Right ventricle myocardium superior (tissue), 1 donor: ENCODE measurements around the gene COX6B1. TPM values are rescaled to one million over a fixed set of nuclear protein-coding genes. Genes with fewer than 3 reads are reported as not detected.

Experiments used
- ATAC-seq: fragments of 200-7000 bp; cut with Tn5 transposase; one replicate; pipeline ENCODE4 v1.9.1; 2020; ENCODE audit warnings: mild to moderate bottlenecking; ENCODE audit not compliant: poor library complexity
- DNase-seq: peaks from one replicate; pipeline ENCODE4 v3.0.0-alpha.2; 2020
- intact Hi-C: fragments of 100-400 bp; cut with DNase I; formaldehyde crosslinking; loops from one replicate; pipeline ENCODE4 v1.11.2; 2022
- total RNA-seq: library from RNA; stranded (reverse); fragmentation: NEBNext Ultra II Directional; extraction: Animal tissue kit (Norgen Biotek cat#: 25700); gene quantifications from one replicate; pipeline ENCODE4 v1.2.1, GENCODE V29; 2021
- donor health status: DM: no; HTN: yes; CAD: no; lungs with severe emphysema.

Gene COX6B1
- total RNA-seq, 1 donor from 2014 or later = 1,337 TPM

DNA sequence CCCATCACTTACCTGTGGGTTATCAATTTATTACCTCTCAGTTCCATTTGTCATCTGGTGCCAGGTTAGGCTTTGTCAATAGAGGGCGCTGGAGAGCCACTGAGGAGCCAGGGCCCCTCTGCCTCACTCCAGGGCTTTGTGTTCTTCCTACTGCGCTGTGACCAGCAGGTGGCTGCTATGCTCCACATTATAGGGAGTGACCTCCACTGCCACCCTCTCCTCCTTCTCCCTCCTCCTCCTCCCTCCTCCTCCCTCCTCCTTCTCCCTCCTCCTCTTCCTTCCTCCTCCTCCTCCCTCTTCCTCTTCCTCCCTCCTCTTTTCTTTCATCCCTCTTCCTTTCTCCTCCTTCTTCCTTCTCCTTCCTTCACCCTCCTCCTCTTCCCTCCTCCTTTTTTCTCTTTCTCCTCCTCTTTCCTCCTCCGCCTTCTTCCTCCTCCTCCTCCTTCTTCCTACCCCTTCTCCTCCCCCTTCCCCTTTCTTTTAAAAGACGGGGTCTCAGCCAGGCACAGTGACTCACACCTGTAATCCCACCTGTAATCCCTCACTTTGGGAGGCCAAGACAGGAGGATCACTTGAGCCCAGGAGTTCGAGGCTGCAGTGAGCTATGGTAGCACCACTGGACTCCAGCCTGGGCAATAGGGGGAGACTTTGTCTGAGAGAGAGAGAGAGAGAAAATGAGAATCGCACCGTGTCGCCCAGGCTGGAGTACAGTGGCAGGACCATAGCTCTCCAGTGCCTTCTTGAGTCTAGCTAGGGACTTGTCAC, 45.9 kb downstream of the COX6B1 start:
- intact Hi-C loops = loop anchor here (2.0 kb wide), 1 partner anchor 23 kb away; no protein-coding TSS in a partner anchor
- ATAC-seq (peak; percentile 99), DNase-seq (peak; percentile 91)

DNA sequence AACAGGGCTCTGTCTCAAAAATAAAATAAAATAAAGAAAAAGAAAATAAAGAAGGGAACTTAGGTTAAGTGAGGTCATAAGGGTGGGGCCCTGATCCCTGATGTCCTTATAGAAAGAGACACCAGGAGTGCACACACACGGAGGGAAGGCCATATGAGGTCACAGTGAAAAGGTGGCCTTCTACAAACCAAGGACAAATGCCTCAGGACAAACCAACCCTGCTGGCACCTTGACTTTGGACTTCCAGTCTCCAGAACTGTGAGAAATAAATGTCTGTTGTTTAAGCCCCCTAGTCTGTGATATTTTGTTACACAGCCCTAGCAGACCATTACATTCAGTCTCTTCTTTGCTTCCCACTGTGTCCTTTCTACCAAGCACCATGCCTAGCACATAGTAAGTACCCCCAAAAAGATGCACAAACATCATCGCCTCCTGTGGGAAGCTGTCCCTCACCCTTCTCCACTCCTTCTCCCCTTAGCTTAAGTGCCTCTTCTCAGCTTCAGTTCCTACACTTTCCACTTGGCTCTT, 47.8 kb downstream of the COX6B1 start:
- DNase-seq (no peak), ATAC-seq (no peak)
- intact Hi-C loops = loop anchor here (2.0 kb wide), 1 partner anchor 21 kb away; no protein-coding TSS in a partner anchor

DNA sequence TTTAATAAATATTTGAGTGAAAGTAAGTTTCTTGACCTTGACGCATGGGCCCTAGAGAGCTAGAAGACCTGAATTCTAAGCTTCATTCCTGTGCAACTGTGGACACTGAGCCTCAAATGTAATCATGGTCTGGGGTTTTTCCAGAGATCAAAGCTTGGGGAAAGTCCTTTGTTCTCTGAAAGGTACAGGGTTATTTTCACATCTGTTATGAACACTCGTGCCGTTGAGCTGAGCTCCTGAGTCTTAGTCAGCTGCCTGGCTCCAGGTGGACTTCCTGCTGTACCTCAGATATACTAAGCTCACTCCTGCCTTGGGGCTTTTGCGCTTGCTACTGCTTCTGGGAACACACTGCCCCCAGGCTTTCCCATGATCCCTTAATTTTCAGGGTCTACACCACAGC, 48.7 kb downstream of the COX6B1 start:
- DNase-seq (no peak), ATAC-seq (no peak)
- intact Hi-C loops = no loop called here

DNA sequence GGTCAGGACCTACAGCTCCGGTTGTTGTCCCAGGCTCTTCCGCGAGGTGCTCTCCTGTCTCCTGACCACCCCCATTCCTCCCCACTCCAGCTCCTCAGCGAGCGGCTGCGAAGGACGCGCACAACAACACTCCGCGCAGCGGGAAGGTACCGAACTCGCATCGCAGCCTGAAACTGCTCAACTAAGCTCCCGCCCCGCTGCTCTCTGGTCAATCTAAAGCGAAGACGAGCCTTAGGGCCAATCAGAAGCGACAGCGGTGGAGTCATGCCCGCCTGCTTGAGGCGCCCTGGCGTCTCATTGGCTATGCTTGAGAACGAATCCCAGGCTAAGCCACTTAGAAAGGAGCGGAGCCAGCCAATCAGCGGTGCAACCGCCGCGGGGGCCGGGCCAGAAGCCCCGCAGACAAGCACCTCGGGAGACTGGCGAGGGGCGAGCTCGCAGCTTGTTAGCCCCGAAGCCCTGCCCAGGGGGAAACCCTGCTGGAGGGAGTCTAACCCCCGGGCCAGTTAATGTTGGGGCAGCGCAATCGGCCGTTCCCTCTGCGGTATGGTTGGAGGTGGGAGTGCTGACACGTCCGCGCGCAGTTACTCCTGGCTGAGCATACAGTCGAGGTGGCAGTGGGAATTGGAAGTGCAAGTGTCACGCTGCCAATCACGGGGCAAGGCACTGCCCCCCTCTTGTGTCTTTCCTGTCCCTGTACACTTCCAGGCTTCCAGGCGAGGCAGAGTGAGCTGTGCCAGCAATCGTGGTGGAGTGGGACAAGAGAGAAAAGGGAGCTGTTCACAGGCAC, 54.3 kb downstream of the COX6B1 start:
- DNase-seq = peak; percentile 97
- peak; percentile 100 for ATAC-seq
- intact Hi-C loops = no loop called here

DNA sequence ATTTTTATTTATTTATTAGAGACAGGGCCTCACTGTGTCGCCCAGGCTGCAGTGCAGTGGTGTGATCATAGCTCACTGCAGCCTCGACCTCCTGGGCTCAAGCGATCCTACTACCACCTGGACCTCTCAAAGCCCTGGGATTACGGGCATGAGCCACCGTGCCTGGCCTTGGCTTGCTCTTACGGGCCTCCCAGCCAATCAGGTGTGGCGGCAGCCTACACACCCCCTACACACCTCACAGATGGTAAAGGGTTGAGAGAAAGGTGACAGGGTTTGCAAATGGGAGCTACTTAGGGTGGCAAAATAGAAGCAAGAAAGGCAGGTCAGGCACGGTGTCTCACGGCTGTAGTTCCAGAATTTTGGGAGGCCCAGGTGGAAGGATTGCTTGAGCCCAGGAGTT, 55.2 kb downstream of the COX6B1 start:
- ATAC-seq = no peak
- no peak for DNase-seq
- intact Hi-C loops = no loop called here

DNA sequence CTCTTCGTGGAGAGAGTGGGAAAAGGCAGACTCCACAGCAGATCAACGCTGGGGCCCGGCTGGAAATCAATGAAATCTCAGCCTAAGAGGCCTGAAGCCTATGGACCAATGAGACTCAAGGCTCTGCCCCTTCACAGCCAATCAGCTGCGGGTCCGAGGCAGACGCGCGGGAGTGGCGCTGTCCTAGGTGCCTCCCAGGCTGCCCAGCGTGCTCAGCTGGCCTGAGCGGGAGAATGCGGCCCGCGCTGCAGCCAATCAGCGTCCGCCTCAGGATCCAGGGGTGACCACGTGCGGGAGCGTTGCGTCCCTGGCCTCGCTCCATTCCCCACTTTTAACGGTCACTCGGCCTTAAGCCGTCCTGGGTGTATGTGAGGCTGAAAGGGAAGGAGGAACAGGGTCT, 56.1 kb downstream of the COX6B1 start, which contains the start of gene ZBTB32:
TSS of gene ZBTB32 (plus strand) at position 341 of the 400 bp plus-strand sequence. CDS start 10,069 bp downstream, outside the sequence.
- no peak for ATAC-seq
- no peak for DNase-seq
- intact Hi-C loops = no loop called here

Other genes with a start within 250 kb of the COX6B1 start
- 0.11 TPM for gene FFAR2, start 200.1 kb upstream of the COX6B1 start, total RNA-seq
- not detected for gene KRTDAP, start 157.9 kb upstream of the COX6B1 start, total RNA-seq
- 3.6 TPM for gene DMKN, start 134.7 kb upstream of the COX6B1 start, total RNA-seq
- not detected for gene SBSN, start 120.0 kb upstream of the COX6B1 start, total RNA-seq
- gene GAPDHS, start 114.9 kb upstream of the COX6B1 start, total RNA-seq = not detected
- 75.7 TPM for gene TMEM147, start 102.7 kb upstream of the COX6B1 start, total RNA-seq
- gene ATP4A, start 84.7 kb upstream of the COX6B1 start, total RNA-seq = not detected
- not detected for gene PMIS2, start 62.1 kb upstream of the COX6B1 start, total RNA-seq
- gene HAUS5, start 35.6 kb upstream of the COX6B1 start, total RNA-seq = 3.3 TPM
- gene RBM42, start 19.3 kb upstream of the COX6B1 start, total RNA-seq = 48.9 TPM
- gene ETV2, start 6.6 kb upstream of the COX6B1 start, total RNA-seq = 0.32 TPM
- not detected for gene UPK1A, start 18.2 kb downstream of the COX6B1 start, total RNA-seq
- gene ZBTB32, start 56.2 kb downstream of the COX6B1 start, total RNA-seq = not detected
- 16.3 TPM for gene KMT2B, start 69.7 kb downstream of the COX6B1 start, total RNA-seq
- 2.9 TPM for gene IGFLR1, start 94.1 kb downstream of the COX6B1 start, total RNA-seq
- gene U2AF1L4, start 97.1 kb downstream of the COX6B1 start, total RNA-seq = 22.6 TPM
- gene PSENEN, start 97.3 kb downstream of the COX6B1 start, total RNA-seq = 40.7 TPM
- 5.2 TPM for gene LIN37, start 100.3 kb downstream of the COX6B1 start, total RNA-seq
- gene HSPB6, start 108.7 kb downstream of the COX6B1 start, total RNA-seq = 570 TPM
- 5.9 TPM for gene PROSER3, start 109.9 kb downstream of the COX6B1 start, total RNA-seq
- 3.0 TPM for gene ARHGAP33, start 127.2 kb downstream of the COX6B1 start, total RNA-seq
- not detected for gene PRODH2, start 164.5 kb downstream of the COX6B1 start, total RNA-seq
- gene NPHS1, start 204.2 kb downstream of the COX6B1 start, total RNA-seq = not detected
- gene KIRREL2, start 208.6 kb downstream of the COX6B1 start, total RNA-seq = not detected
- 17.8 TPM for gene APLP1, start 220.3 kb downstream of the COX6B1 start, total RNA-seq